Activated naive CD8-positive, alpha-beta T cell treated with anti-CD3 and anti-CD28 coated beads for 36 hours (primary cell): Measurements from ENCODE around the gene LCAT. TPM values are rescaled to one million over a fixed set of nuclear protein-coding genes. Genes with fewer than 3 reads are reported as not detected.

ENCODE experiments used
- DNase-seq: peaks from one replicate; pipeline ENCODE4 v3.0.0; 2021
- H3K27ac Mint-ChIP-seq: one replicate; pipeline ENCODE4 v1.8.0; 2022; ENCODE audit warnings: mild to moderate bottlenecking, moderate library complexity, mixed read lengths
- H3K27me3 Mint-ChIP-seq: one replicate; pipeline ENCODE4 v1.8.0; 2022; ENCODE audit warnings: mild to moderate bottlenecking, mixed read lengths
- H3K36me3 Mint-ChIP-seq: one replicate; pipeline ENCODE4 v1.8.0; 2021; ENCODE audit warnings: mild to moderate bottlenecking, mixed read lengths
- H3K4me1 Mint-ChIP-seq: one replicate; pipeline ENCODE4 v1.8.0; 2021; ENCODE audit warnings: mixed read lengths
- H3K4me3 Mint-ChIP-seq: one replicate; pipeline ENCODE4 v1.8.0; 2022; ENCODE audit warnings: mild to moderate bottlenecking, moderate library complexity, mixed read lengths
- H3K9me3 Mint-ChIP-seq: one replicate; pipeline ENCODE4 v1.8.0; 2022; ENCODE audit warnings: mixed read lengths
- total RNA-seq, 2 experiments: library from RNA; stranded (reverse); gene quantifications; one replicate each; pipeline ENCODE4 v1.2.3, GENCODE V29; 2021

The LCAT gene
- total RNA-seq, 2 experiments from 2014 or later: 11.3 to 11.4 TPM

GRCh38 chr16:67892899-67893742 is 50.8 kb downstream of the LCAT start, which contains the start of gene PSKH1:
Gene PSKH1, plus strand, starts transcription at chr16:67893254. Its CDS starts 15,496 bp downstream, at chr16:67908750.
- Mint-ChIP-seq H3K27ac (peak within 1 kb of the TSS; percentile 93), H3K27me3 (no peaks in the 10 kb centered on the region), H3K9me3 (no peaks in the 10 kb centered on the region), H3K4me3 (peak within 1 kb of the TSS; percentile 97), H3K36me3 (no peaks in the 10 kb centered on the region), H3K4me1 (peaks cover 19% of the 10 kb centered on the region)
- peak; percentile 93 for DNase-seq

- H3K36me3 Mint-ChIP-seq: no peaks in the 10 kb centered on the region
- H3K4me3 Mint-ChIP-seq: peak overlapping the region; percentile 81
- no peaks in the 10 kb centered on the region for H3K27me3 Mint-ChIP-seq
- peaks cover 19% of the 10 kb centered on the region for H3K4me1 Mint-ChIP-seq
- no peaks in the 10 kb centered on the region for H3K9me3 Mint-ChIP-seq
- DNase-seq: no peak
- peak overlapping the region; percentile 46 for H3K27ac Mint-ChIP-seq
Observed at GRCh38 chr16:67892375-67892774, 51.5 kb downstream of the LCAT start.

Other genes with a start within 250 kb of the LCAT start
- 10 to 100 TPM; 13.1 to 14.0 TPM for gene GFOD2, start 224.8 kb downstream of the LCAT start, total RNA-seq
- 10 to 100 TPM; 16.1 to 16.2 TPM for gene RANBP10, start 137.6 kb downstream of the LCAT start, total RNA-seq
- gene TSNAXIP1, start 137.2 kb downstream of the LCAT start, total RNA-seq: under 1 TPM; 0.70 to 0.72 TPM
- 10 to 100 TPM; 45.9 to 47.5 TPM for gene THAP11, start 101.8 kb downstream of the LCAT start, total RNA-seq
- 100 to 1,000 TPM; 174 to 181 TPM for gene NUTF2, start 97.2 kb downstream of the LCAT start, total RNA-seq
- gene CENPT, start 96.4 kb downstream of the LCAT start, total RNA-seq: 10 to 100 TPM; 42.2 to 42.4 TPM
- 100 to 1,000 TPM in 1 of 2 experiments, 10 to 100 TPM in 1; 99.6 to 102 TPM for gene EDC4, start 71.1 kb downstream of the LCAT start, total RNA-seq
- not detected for gene NRN1L, start 59.2 kb downstream of the LCAT start, total RNA-seq
- 10 to 100 TPM in 1 of 2 experiments, 1 to 10 TPM in 1; 9.9 to 10.6 TPM for gene PSKH1, start 50.9 kb downstream of the LCAT start, total RNA-seq
- gene CTRL, start 12.3 kb downstream of the LCAT start, total RNA-seq: 1 to 10 TPM; 6.2 to 6.8 TPM
- gene PSMB10, start 7.3 kb downstream of the LCAT start, total RNA-seq: 100 to 1,000 TPM; 220 to 235 TPM
- gene SLC12A4, start 24.5 kb upstream of the LCAT start, total RNA-seq: 10 to 100 TPM; 27.4 to 29.5 TPM
- under 1 TPM; 0.29 to 0.42 TPM for gene DPEP3, start 36.4 kb upstream of the LCAT start, total RNA-seq
- gene DPEP2, start 55.4 kb upstream of the LCAT start, total RNA-seq: 1 to 10 TPM; 1.8 to 2.7 TPM
- gene DPEP2NB, start 71.8 kb upstream of the LCAT start, total RNA-seq: not detected
- gene DDX28, start 79.1 kb upstream of the LCAT start, total RNA-seq: 10 to 100 TPM; 32.0 to 32.3 TPM
- 10 to 100 TPM; 34.6 to 39.1 TPM for gene DUS2, start 79.2 kb upstream of the LCAT start, total RNA-seq
- gene NFATC3, start 141.2 kb upstream of the LCAT start, total RNA-seq: 10 to 100 TPM; 76.3 to 79.2 TPM